Measurements from ENCODE around the gene AK5. TPM values are rescaled to one million over a fixed set of nuclear protein-coding genes. Genes with fewer than 3 reads are reported as not detected.

The AK5 gene
- total and polyA plus RNA-seq, 4 donors, result 0.06 to 3.0 (median 0.15) TPM; not detected in 1

GRCh38 chr1:77424236-77424635, 142.4 kb downstream of the AK5 start:
- TF ChIP-seq, protein P1, sequence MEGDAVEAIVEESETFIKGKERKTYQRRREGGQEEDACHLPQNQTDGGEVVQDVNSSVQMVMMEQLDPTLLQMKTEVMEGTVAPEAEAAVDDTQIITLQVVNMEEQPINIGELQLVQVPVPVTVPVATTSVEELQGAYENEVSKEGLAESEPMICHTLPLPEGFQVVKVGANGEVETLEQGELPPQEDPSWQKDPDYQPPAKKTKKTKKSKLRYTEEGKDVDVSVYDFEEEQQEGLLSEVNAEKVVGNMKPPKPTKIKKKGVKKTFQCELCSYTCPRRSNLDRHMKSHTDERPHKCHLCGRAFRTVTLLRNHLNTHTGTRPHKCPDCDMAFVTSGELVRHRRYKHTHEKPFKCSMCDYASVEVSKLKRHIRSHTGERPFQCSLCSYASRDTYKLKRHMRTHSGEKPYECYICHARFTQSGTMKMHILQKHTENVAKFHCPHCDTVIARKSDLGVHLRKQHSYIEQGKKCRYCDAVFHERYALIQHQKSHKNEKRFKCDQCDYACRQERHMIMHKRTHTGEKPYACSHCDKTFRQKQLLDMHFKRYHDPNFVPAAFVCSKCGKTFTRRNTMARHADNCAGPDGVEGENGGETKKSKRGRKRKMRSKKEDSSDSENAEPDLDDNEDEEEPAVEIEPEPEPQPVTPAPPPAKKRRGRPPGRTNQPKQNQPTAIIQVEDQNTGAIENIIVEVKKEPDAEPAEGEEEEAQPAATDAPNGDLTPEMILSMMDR (IDR thresholded peaks at IDR 0.05; ENCODE audit: control extremely low read depth, extremely low read depth), result no peak
- no peaks in the 10 kb centered on the region for H3K9me3 ChIP-seq (ENCODE audit: control insufficient read depth in 4 of 4, insufficient read depth in 3 of 4, low read length in 3 of 4)
- no peaks in the 10 kb centered on the region for H3K4me1 ChIP-seq (ENCODE audit: control insufficient read depth in 5 of 5, insufficient read depth in 5 of 5, low read length in 5 of 5)
- ATAC-seq (ENCODE audit: insufficient read depth, low FRiP score) (no peak), DNase-seq (no peak)
- H3K27me3 ChIP-seq (ENCODE audit: control insufficient read depth in 3 of 3, insufficient read depth in 3 of 3, low read length in 2 of 3), result no peaks in the 10 kb centered on the region
- no peak overlapping the region for H3K4me3 ChIP-seq
- H3K27ac ChIP-seq (ENCODE audit: low read depth in 1 of 2, low read length in 1 of 2), result no peak overlapping the region
- no peaks in the 10 kb centered on the region for H3K36me3 ChIP-seq (ENCODE audit: control insufficient read depth in 4 of 4, insufficient read depth in 4 of 4, low read length in 4 of 4)
- no peak overlapping the region for H3K9ac ChIP-seq (ENCODE audit: insufficient read depth in 1 of 2, low read length in 2 of 2)

GRCh38 chr1:77428068-77428467, 146.2 kb downstream of the AK5 start:
- Histone ChIP-seq H3K27ac (ENCODE audit: low read depth in 1 of 2, low read length in 1 of 2) (no peak overlapping the region), H3K9me3 (ENCODE audit: control insufficient read depth in 4 of 4, insufficient read depth in 3 of 4, low read length in 3 of 4) (no peaks in the 10 kb centered on the region), H3K27me3 (ENCODE audit: control insufficient read depth in 3 of 3, insufficient read depth in 3 of 3, low read length in 2 of 3) (no peaks in the 10 kb centered on the region), H3K4me3 (no peak overlapping the region), H3K4me1 (ENCODE audit: control insufficient read depth in 5 of 5, insufficient read depth in 5 of 5, low read length in 5 of 5) (no peaks in the 10 kb centered on the region), H3K36me3 (ENCODE audit: control insufficient read depth in 4 of 4, insufficient read depth in 4 of 4, low read length in 4 of 4) (no peaks in the 10 kb centered on the region), H3K9ac (ENCODE audit: insufficient read depth in 1 of 2, low read length in 2 of 2) (no peak overlapping the region)
- WGBS, 2 donors, result 83 to 98% methylated on average over 1 of the region's 1 CpG
- TF ChIP-seq, protein P1 (IDR thresholded peaks at IDR 0.05; ENCODE audit: control extremely low read depth, extremely low read depth), result no peak
- no peak for ATAC-seq (ENCODE audit: insufficient read depth, low FRiP score)
- DNase-seq, result no peak

GRCh38 chr1:77430966-77431690, 149.3 kb downstream of the AK5 start:
- TF ChIP-seq, protein P1 (IDR thresholded peaks at IDR 0.05; ENCODE audit: control extremely low read depth, extremely low read depth), result no peak
- DNase-seq, result no peak
- H3K9ac ChIP-seq (ENCODE audit: insufficient read depth in 1 of 2, low read length in 2 of 2), result no peak overlapping the region
- WGBS, 2 donors, result 49 to 51% methylated on average over 4 of the region's 4 CpGs
- H3K27me3 ChIP-seq (ENCODE audit: control insufficient read depth in 3 of 3, insufficient read depth in 3 of 3, low read length in 2 of 3), result no peaks in the 10 kb centered on the region
- no peaks in the 10 kb centered on the region for H3K36me3 ChIP-seq (ENCODE audit: control insufficient read depth in 4 of 4, insufficient read depth in 4 of 4, low read length in 4 of 4)
- no peaks in the 10 kb centered on the region for H3K9me3 ChIP-seq (ENCODE audit: control insufficient read depth in 4 of 4, insufficient read depth in 3 of 4, low read length in 3 of 4)
- no peak for ATAC-seq (ENCODE audit: insufficient read depth, low FRiP score)
- H3K4me3 ChIP-seq, result no peak overlapping the region
- H3K27ac ChIP-seq (ENCODE audit: low read depth in 1 of 2, low read length in 1 of 2), result no peak overlapping the region
- H3K4me1 ChIP-seq (ENCODE audit: control insufficient read depth in 5 of 5, insufficient read depth in 5 of 5, low read length in 5 of 5), result no peaks in the 10 kb centered on the region

DNA sequence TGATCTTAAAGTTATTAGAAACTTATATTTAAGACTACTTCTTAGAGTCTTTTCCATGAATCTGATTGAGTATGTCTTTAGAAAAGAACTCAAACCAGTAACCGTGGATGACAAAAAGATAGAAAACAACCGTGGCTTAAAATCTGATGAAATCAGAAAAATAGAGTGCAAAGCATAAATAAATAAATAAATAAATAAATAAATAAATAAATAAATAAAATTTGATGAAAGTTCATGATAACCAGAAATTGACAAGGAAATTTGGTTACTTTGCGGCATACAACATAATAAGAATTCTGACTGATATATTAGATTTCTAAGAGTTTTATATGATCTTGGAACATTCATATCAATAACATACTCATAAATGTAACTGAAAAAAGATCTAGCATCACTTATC, 152.1 kb downstream of the AK5 start:
- no peaks in the 10 kb centered on the region for H3K27me3 ChIP-seq (ENCODE audit: control insufficient read depth in 3 of 3, insufficient read depth in 3 of 3, low read length in 2 of 3)
- peaks cover 0 to 3% (median 0%) of the 10 kb centered on the region in 5 donors for H3K4me1 ChIP-seq (ENCODE audit: control insufficient read depth in 5 of 5, insufficient read depth in 5 of 5, low read length in 5 of 5)
- WGBS, 2 donors, result 96 to 98% methylated on average over 3 of the region's 3 CpGs
- H3K36me3 ChIP-seq (ENCODE audit: control insufficient read depth in 4 of 4, insufficient read depth in 4 of 4, low read length in 4 of 4), result no peaks in the 10 kb centered on the region
- peaks cover 0 to 4% (median 0%) of the 10 kb centered on the region in 4 donors for H3K9me3 ChIP-seq (ENCODE audit: control insufficient read depth in 4 of 4, insufficient read depth in 3 of 4, low read length in 3 of 4)
- no peak for ATAC-seq (ENCODE audit: insufficient read depth, low FRiP score)
- H3K27ac ChIP-seq (ENCODE audit: low read depth in 1 of 2, low read length in 1 of 2), result no peak overlapping the region
- no peak for DNase-seq
- no peak overlapping the region for H3K9ac ChIP-seq (ENCODE audit: insufficient read depth in 1 of 2, low read length in 2 of 2)
- H3K4me3 ChIP-seq, result no peak overlapping the region
- TF ChIP-seq, protein P1 (IDR thresholded peaks at IDR 0.05; ENCODE audit: control extremely low read depth, extremely low read depth), result no peak

All from lung (tissue), 12 donors.